Fibroblast of skin of left quadriceps (primary cell): ENCODE results near the gene KCNN1.
"Not testable (repeated sequence)": the region's sequence is repeated elsewhere in the genome, so short reads cannot be mapped to it uniquely, and the experiment has no call there.

Experiments used
- DNase-seq, 2 experiments: peaks; one replicate each; pipeline ENCODE4 v3.0.0-alpha.2; 2013; ENCODE audit warnings: low read depth in 2 of 2

The KCNN1 gene

GRCh38 chr19:18027151-18027550, 60.2 kb downstream of the KCNN1 start:
- DNase-seq: no peak

- no peak for DNase-seq
Observed at GRCh38 chr19:18029617-18030338, 62.9 kb downstream of the KCNN1 start.

GRCh38 chr19:18031401-18031800, 64.5 kb downstream of the KCNN1 start:
- not testable (repeated sequence) for DNase-seq

GRCh38 chr19:18032102-18032501, 65.2 kb downstream of the KCNN1 start:
- not testable (repeated sequence) for DNase-seq

GRCh38 chr19:18041054-18041453, 74.1 kb downstream of the KCNN1 start:
- DNase-seq: no peak

- no peak for DNase-seq
Observed at GRCh38 chr19:18043676-18044075, 76.8 kb downstream of the KCNN1 start.

GRCh38 chr19:18044825-18045304, 78.0 kb downstream of the KCNN1 start:
- DNase-seq: no peak

- no peak for DNase-seq
Observed at GRCh38 chr19:18045307-18046050, 78.6 kb downstream of the KCNN1 start.

- DNase-seq: peak; percentile 63 to 67
Observed at GRCh38 chr19:18046059-18046718, 79.3 kb downstream of the KCNN1 start.

- DNase-seq: no peak
Observed at GRCh38 chr19:18049385-18049784, 82.5 kb downstream of the KCNN1 start.
